ENCODE results near the gene TMA7B.

Gene TMA7B

GRCh38 chr22:40001106-40001505, 40.9 kb downstream of the TMA7B start:
- no peak for DNase-seq (ENCODE audit: low read depth, low spot score)

- DNase-seq (ENCODE audit: low read depth, low spot score): no peak
These were observed 41.8 kb downstream of the TMA7B start for GRCh38 chr22:40001800-40002577.

GRCh38 chr22:40002935-40003715, 42.9 kb downstream of the TMA7B start:
- no peak for DNase-seq (ENCODE audit: low read depth, low spot score)

- no peak for DNase-seq (ENCODE audit: low read depth, low spot score)
These were observed 44.6 kb downstream of the TMA7B start for GRCh38 chr22:40004836-40005235.

- no peak for DNase-seq (ENCODE audit: low read depth, low spot score)
These were observed 46.4 kb downstream of the TMA7B start for GRCh38 chr22:40006641-40007040.

- DNase-seq (ENCODE audit: low read depth, low spot score): no peak
These were observed 47.9 kb downstream of the TMA7B start for GRCh38 chr22:40007853-40008710.

GRCh38 chr22:40008726-40009291, 48.6 kb downstream of the TMA7B start:
- DNase-seq (ENCODE audit: low read depth, low spot score): no peak

GRCh38 chr22:40009292-40009774, 49.1 kb downstream of the TMA7B start:
- DNase-seq (ENCODE audit: low read depth, low spot score): peak; percentile 12

GRCh38 chr22:40009951-40010671, 49.9 kb downstream of the TMA7B start:
- no peak for DNase-seq (ENCODE audit: low read depth, low spot score)

GRCh38 chr22:40010746-40011145, 50.5 kb downstream of the TMA7B start:
- DNase-seq (ENCODE audit: low read depth, low spot score): no peak

Data from astrocyte of the hippocampus (primary cell).